Embryonic facial prominence (tissue), 1 donor: ENCODE measurements around the gene CT55.
"Not testable (repeated sequence)": the region's sequence is repeated elsewhere in the genome, so short reads cannot be mapped to it uniquely, and the experiment has no call there.

Experiments used
- DNase-seq: peaks from one replicate; pipeline ENCODE4 v3.0.0-alpha.2; 2016; ENCODE audit errors: extremely low spot score

Gene CT55, protein sequence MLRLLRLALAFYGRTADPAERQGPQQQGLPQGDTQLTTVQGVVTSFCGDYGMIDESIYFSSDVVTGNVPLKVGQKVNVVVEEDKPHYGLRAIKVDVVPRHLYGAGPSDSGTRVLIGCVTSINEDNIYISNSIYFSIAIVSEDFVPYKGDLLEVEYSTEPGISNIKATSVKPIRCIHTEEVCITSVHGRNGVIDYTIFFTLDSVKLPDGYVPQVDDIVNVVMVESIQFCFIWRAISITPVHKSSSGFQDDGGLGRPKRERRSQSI

GRCh38 chrX:135170877-135171519 lies at the start of gene CT55:
CT55 (minus strand) TSS chrX:135171398; CDS start chrX:135171171, 227 bp downstream.
- no peak for DNase-seq

- DNase-seq: no peak
Measured at GRCh38 chrX:135213200-135213844, 42.1 kb upstream of the CT55 start.

GRCh38 chrX:135206427-135206826 lies 35.2 kb upstream of the CT55 start:
- not testable (repeated sequence) for DNase-seq

GRCh38 chrX:135200297-135200696 lies 29.1 kb upstream of the CT55 start:
- DNase-seq: no peak

DNA sequence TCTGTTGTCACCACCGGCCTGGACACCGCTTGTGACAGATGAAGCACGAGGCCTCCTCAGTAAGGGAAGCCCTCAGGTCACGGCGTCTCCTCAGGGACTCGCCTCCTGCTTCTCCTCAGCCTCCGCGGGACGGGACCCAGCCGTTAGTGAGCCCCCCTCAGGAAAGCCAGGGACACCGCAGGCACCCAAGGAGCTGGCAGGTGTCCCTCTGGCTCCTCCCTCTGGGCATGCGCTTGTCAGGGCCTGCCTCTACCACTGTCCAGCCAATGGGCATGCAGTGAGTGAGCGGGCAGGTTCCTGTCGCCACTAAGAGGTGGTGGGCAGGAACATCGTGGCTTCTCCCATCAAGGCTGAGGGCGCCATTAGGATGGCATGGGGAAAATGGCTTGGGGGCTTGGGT lies 23.5 kb upstream of the CT55 start:
- no peak for DNase-seq

DNA sequence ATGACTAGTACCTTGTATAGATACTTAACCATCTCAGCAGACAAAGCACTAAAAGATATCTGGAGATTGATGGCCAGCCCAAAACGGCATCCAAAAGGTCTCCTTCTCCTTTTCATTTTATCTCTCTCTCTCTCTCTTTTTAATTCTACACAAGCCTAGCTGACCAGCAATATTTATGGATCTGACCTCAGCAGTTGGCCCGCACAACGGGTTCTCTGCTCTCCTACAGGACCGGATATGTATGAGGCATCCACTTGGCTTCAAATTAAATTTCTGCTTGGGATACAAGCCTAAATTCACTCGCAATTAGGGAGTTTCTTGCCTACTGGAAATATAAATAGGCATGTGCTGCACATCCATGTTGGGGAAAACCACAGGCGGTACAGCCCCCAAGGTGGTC lies 22.5 kb upstream of the CT55 start:
- no peak for DNase-seq

DNA sequence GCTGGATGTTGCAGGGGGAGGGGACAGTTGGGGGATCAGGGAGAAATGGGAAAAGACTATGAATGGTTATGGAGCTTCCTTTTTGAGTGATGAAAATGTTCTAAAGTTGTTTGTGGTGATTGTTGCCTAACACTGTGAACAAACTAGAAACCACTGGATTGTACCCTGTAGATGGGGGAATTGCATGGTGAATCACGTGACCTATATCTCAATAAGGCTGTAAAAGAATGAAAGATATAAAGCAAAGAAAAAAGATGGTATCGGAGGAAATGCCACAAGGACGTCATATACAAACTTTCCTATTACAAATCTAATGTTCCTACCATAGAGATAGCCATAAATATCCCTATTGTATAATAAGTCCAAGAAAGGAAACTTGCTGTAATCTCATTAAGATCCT lies 20.6 kb upstream of the CT55 start:
- DNase-seq: no peak

GRCh38 chrX:135185795-135186443 lies 14.7 kb upstream of the CT55 start:
- DNase-seq: no peak

DNA sequence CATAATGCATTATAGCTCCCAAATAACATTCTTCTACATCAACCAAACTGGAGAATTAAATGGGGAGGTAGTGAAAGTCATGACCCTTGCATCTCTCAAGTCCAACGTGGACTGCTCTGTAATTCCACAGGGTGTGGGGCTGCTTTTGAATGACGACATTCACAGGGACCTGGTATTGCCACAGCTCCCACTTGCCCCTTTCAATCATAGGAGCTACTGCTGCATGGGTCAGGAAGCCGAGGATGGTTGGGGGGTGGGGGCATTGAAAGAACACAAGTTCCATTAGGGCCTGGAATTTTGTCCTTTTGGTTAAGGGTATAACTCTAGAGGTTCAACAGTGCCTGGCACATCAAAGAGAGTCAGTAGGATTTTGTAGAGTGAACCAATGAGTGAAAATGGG lies 7.4 kb upstream of the CT55 start:
- DNase-seq: no peak

- no peak for DNase-seq
Measured at GRCh38 chrX:135170468-135170867, 730 bp downstream of the CT55 start.

GRCh38 chrX:135169534-135169933 lies 1.7 kb downstream of the CT55 start:
- DNase-seq: not testable (repeated sequence)

DNA sequence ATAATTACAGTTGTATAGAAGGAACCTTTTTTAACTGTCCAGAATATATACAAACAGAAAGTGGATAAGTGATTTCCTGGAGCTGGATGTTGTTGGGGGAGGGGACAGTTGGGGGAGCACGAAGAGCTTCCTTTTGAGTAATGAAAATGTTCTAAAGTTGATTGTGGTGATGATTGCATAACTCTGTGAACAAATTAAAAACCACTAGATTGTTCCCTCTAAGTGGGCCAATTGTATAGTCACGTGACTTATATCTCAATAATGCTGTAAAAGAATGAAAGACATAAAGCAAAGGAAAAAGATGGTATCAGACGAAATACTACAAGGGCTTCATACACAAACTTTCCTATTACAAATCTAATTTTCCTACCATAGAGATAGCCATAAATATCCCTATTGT lies 2.7 kb downstream of the CT55 start:
- DNase-seq: no peak

DNA sequence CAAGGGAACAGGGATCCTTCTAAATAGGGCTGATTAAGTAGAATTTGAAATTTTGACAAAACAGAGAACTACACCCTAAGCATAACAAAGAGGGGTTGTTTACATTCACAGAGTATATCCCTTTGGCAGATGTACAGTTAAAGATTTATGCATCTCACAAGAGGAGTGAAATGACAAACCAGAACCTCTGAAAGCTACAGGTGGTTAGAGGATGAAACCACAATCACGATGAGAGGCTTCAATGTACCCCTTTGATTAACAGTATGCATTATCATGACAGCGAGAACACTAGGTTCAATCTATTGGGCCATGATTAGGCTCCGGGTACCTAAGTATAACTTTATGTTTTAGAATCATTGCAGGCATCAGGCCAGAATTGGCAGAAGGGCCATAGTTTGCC lies 16.5 kb downstream of the CT55 start:
- not testable (repeated sequence) for DNase-seq

- not testable (repeated sequence) for DNase-seq
Measured at GRCh38 chrX:135126145-135126544, 45.1 kb downstream of the CT55 start.

DNA sequence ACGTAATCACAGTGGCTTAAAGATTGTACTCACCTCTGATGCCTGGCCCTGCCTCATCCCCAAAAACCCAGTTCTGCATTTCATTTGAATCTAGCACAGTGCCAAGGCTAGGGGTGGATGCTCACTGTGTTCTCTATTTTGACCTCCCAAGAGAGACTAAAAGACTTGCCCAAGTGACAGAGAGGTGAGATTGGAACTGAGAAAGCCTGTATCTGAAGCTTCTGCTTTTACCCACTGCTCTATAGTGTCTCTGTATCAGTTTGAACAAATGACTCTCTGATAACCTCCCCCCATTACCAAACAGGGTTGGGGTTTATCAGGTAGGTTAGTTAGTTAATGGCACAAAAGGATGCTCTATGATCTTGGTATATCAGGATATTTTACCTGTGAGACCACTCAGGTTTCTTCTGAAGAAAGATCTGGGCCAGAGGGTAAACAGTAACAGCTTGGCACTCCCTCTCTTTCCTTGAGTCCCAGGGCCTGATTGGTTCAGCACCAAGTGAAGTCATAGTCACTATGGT lies 51.1 kb downstream of the CT55 start, which contains the start of gene ETDB:
Gene ETDB, minus strand, starts transcription at position 471 of the 521 bp plus-strand sequence. CDS start 1,265 bp downstream, outside the sequence.
- DNase-seq: not testable (repeated sequence)

- DNase-seq: not testable (repeated sequence)
Measured at GRCh38 chrX:135116064-135116463, 55.1 kb downstream of the CT55 start.

DNA sequence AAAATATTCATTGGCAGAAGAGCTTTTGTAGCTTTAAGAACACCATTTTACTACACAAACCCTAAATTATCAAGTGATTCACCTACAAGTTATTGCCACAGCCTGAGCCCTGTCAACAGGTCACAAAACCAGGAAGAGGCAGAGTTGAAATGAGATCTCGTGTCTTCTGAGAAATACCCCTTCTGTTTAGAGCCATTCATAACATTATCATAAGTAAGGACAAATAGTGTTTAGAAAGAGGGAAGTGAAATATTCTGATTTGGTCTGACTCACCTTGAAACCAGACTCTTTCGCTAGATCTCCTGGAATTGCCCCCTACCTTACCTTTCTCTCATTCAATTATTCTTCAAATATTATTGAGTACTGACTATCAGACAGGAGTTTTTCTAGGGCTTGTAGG lies 56.8 kb downstream of the CT55 start:
- no peak for DNase-seq

DNA sequence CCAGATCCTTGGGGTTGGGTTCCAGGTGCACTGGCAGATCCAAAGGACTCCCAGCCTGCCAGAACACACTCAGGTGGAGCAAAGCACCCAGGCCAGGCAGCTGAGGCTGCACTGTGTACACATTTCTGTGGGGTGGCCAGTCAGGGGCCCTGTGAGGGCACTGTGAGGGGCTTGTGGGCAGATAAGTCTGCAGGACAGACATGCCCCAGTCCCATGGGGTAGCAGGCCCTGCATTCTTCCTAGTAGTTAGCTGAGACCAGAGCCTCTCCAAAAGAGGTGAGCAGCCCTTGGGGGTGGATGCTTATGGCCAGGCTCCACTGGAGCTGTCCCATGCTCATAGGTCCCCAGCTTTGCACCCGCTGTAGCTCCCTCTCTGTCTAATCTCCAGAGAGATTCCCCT lies 58.5 kb downstream of the CT55 start:
- DNase-seq: no peak

DNA sequence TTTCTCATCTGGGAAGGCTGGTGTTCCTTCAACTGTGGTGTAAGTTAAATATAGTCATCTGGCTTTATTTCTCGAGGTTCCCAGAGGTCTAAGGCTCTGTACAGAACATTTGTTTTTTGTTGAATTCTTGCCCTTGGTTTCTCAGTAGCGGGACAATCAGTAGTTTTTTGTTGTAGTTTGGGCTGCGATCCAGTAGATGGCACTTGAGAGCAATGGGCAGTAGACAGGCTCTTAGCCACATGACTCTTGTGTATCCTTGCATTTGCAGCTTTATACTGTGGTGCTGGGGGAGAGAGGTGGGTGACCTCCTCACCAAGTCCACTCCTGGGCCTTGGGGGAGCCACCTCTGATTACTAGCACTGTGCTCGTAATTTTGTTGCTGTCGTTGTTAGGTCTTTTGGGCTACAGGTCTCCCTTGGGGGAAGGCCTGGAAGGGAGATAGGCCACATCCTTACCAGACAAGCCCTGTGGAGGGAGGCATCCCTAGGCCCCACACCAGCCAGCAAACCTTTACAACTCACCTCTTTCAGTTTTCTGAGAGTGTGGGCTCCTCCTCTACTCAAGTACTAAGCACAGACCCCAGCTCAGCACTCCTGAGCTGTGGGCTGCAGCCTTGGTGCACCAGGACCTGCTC lies 59.0 kb downstream of the CT55 start:
- DNase-seq: no peak

DNA sequence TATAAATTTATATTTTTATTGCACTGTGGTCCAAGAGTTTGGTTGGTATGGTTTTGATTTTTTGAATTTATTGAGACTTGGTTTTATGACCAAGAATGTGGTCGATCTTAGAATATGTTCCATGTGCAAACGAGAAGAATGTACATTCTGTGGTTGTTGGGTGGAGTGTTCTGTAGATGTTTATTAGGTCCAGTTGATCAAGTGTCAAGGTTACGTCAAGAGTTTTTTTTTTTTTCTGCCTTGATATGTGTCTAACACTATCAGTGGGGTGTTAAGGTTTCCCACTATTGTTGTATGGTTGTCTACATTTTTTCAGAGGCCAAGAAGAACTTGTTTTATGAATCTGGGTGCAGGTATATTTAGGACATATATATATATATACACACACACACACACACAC lies 61.6 kb downstream of the CT55 start:
- DNase-seq: no peak
